ENCODE results near the gene SH3PXD2B. TPM values are rescaled to one million over a fixed set of nuclear protein-coding genes. Genes with fewer than 3 reads are reported as not detected.
"Not testable (repeated sequence)": the region's sequence is repeated elsewhere in the genome, so short reads cannot be mapped to it uniquely, and the experiment has no call there.

Gene SH3PXD2B
- total RNA-seq, 4 donors from 2014 or later = 13.5 to 43.5 (median 28.1) TPM

- no peak overlapping the region for H3K4me3 ChIP-seq (ENCODE audit: low read depth, poor library complexity, severe bottlenecking)
- intact Hi-C loops (cut with DNase I; ENCODE audit: low total_unique reads) = no loop called here
- 94 to 96% methylated on average over 7 of the region's 7 CpGs for WGBS, 2 donors
- DNase-seq (ENCODE audit: low spot score in 2 of 2) = no peak
- TF ChIP-seq POLR2A (IDR thresholded peaks at IDR 0.05) (no peak), CTCF (IDR thresholded peaks at IDR 0.05) (no peak)
Observed at GRCh38 chr5:172371684-172372083, 82.6 kb downstream of the SH3PXD2B start.

GRCh38 chr5:172370648-172371545 lies 83.4 kb downstream of the SH3PXD2B start:
- TF ChIP-seq CTCF (IDR thresholded peaks at IDR 0.05) (no peak), POLR2A (IDR thresholded peaks at IDR 0.05) (no peak)
- H3K4me3 ChIP-seq (ENCODE audit: low read depth, poor library complexity, severe bottlenecking) = no peak overlapping the region
- intact Hi-C loops (cut with DNase I; ENCODE audit: low total_unique reads) = no loop called here
- WGBS, 2 donors = 64 to 65% methylated on average over 4 of the region's 4 CpGs
- DNase-seq (ENCODE audit: low spot score in 2 of 2) = no peak

GRCh38 chr5:172370237-172370640 lies 84.1 kb downstream of the SH3PXD2B start:
- TF ChIP-seq CTCF (IDR thresholded peaks at IDR 0.05) = no peak
- TF ChIP-seq POLR2A (IDR thresholded peaks at IDR 0.05) = no peak
- 57 to 59% methylated on average over 4 of the region's 4 CpGs for WGBS, 2 donors
- H3K4me3 ChIP-seq (ENCODE audit: low read depth, poor library complexity, severe bottlenecking) = no peak overlapping the region
- intact Hi-C loops (cut with DNase I; ENCODE audit: low total_unique reads) = no loop called here
- no peak for DNase-seq (ENCODE audit: low spot score in 2 of 2)

GRCh38 chr5:172368699-172369098 lies 85.6 kb downstream of the SH3PXD2B start:
- intact Hi-C loops (cut with DNase I; ENCODE audit: low total_unique reads); H3K4me3 ChIP-seq (ENCODE audit: low read depth, poor library complexity, severe bottlenecking); DNase-seq (ENCODE audit: low spot score in 2 of 2): not testable (repeated sequence)
- 95 to 98% methylated on average over 3 of the region's 3 CpGs for WGBS, 2 donors

- no peak for TF ChIP-seq POLR2A (IDR thresholded peaks at IDR 0.05)
- TF ChIP-seq CTCF (IDR thresholded peaks at IDR 0.05) = no peak
- DNase-seq (ENCODE audit: low spot score in 2 of 2) = no peak
- intact Hi-C loops (cut with DNase I; ENCODE audit: low total_unique reads) = no loop called here
- H3K4me3 ChIP-seq (ENCODE audit: low read depth, poor library complexity, severe bottlenecking) = no peak overlapping the region
- 81 to 84% methylated on average over 4 of the region's 4 CpGs for WGBS, 2 donors
Observed at GRCh38 chr5:172365948-172366608, 88.2 kb downstream of the SH3PXD2B start.

GRCh38 chr5:172364773-172365172 lies 89.6 kb downstream of the SH3PXD2B start:
- WGBS, 2 donors = 79 to 89% methylated on average over 2 of the region's 2 CpGs
- DNase-seq (ENCODE audit: low spot score in 2 of 2) = no peak
- intact Hi-C loops (cut with DNase I; ENCODE audit: low total_unique reads) = no loop called here
- H3K4me3 ChIP-seq (ENCODE audit: low read depth, poor library complexity, severe bottlenecking) = no peak overlapping the region
- TF ChIP-seq CTCF (IDR thresholded peaks at IDR 0.05) (no peak), POLR2A (IDR thresholded peaks at IDR 0.05) (no peak)

Data from lower leg skin (tissue), 4 donors.